IMR-90 (cell line): Measurements from ENCODE around the gene ADGRA3. TPM values are rescaled to one million over a fixed set of nuclear protein-coding genes. Genes with fewer than 3 reads are reported as not detected.

Source experiments
- ATAC-seq: fragments of 200-7000 bp; cut with Tn5 transposase; 2 replicates; pipeline ENCODE4 v1.9.1; 2020; ENCODE audit warnings: low read depth, mild to moderate bottlenecking, moderate library complexity
- BruUV-seq: library from RNA; stranded (reverse); fragments of 400-500 nt; replicated peaks from 2 replicates; lab custom pipeline; 2021; lab: Mats Ljungman, UMichigan
- CTCF ChIA-PET: fragments of 300-600 bp; formaldehyde crosslinking; extraction: SDS; loops from one replicate; lab custom pipeline; 2021; ENCODE audit warnings: antibody characterized with exemption; lab: Yijun Ruan, JAX
- POLR2A ChIA-PET: fragments of 300-600 bp; sonication (Branson Sonifier 250); formaldehyde crosslinking; loops from one replicate; lab custom pipeline; 2022; ENCODE audit warnings: antibody characterized with exemption; ENCODE audit not compliant: unreplicated experiment; lab: Charles Lee
- DNase-seq: peaks from one replicate; pipeline ENCODE4 v3.0.0; 2013
- H2AFZ ChIP-seq: replicated peaks from 2 replicates; pipeline ENCODE3; 2013; ENCODE audit warnings: low read length, mild to moderate bottlenecking; ENCODE audit not compliant: poor library complexity
- H2AK5ac ChIP-seq: 2 replicates; pipeline ENCODE4 v1.6.1; 2013; ENCODE audit warnings: low read depth, low read length, inconsistent platforms
- H2AK9ac ChIP-seq: replicated peaks from 2 replicates; pipeline ENCODE3; 2013; ENCODE audit warnings: mild to moderate bottlenecking, low read depth, low read length, moderate library complexity; ENCODE audit not compliant: poor library complexity
- H2BK120ac ChIP-seq: 2 replicates; pipeline ENCODE4 v1.6.1; 2013; ENCODE audit warnings: low read depth, low read length, inconsistent platforms
- H2BK15ac ChIP-seq: 3 replicates; pipeline ENCODE4 v1.6.1; 2013; ENCODE audit warnings: low read depth, low read length, inconsistent platforms
- H2BK20ac ChIP-seq: 2 replicates; pipeline ENCODE4 v1.6.1; 2013; ENCODE audit warnings: low read depth, mild to moderate bottlenecking, inconsistent platforms, low read length, moderate library complexity
- H2BK5ac ChIP-seq: 2 replicates; pipeline ENCODE4 v1.6.1; 2013; ENCODE audit warnings: mild to moderate bottlenecking, low read depth, low read length, inconsistent platforms; ENCODE audit not compliant: poor library complexity, severe bottlenecking
- H3K14ac ChIP-seq: replicated peaks from 2 replicates; pipeline ENCODE4 v1.6.1; 2013; ENCODE audit warnings: low read depth, low read length, inconsistent platforms
- H3K18ac ChIP-seq: 2 replicates; pipeline ENCODE4 v1.6.1; 2013; ENCODE audit warnings: low read depth, low read length, control low read depth
- H3K23ac ChIP-seq: 2 replicates; pipeline ENCODE4 v1.6.1; 2013; ENCODE audit warnings: low read depth, low read length, inconsistent platforms
- H3K27ac ChIP-seq: 2 replicates; pipeline ENCODE4 v1.5.1; 2013; ENCODE audit warnings: mild to moderate bottlenecking, control low read depth, low read length; ENCODE audit not compliant: insufficient read depth
- H3K27me3 ChIP-seq: 2 replicates; pipeline ENCODE4 v1.6.1; 2013; ENCODE audit warnings: low read length; ENCODE audit not compliant: control insufficient read depth, insufficient read depth
- H3K36me3 ChIP-seq: 2 replicates; pipeline ENCODE4 v1.6.1; 2013; ENCODE audit warnings: low read length, mixed read lengths; ENCODE audit not compliant: control insufficient read depth, insufficient read depth
- H3K4ac ChIP-seq: 2 replicates; pipeline ENCODE4 v1.6.1; 2013; ENCODE audit warnings: low read depth, low read length, inconsistent platforms
- H3K4me1 ChIP-seq: 2 replicates; pipeline ENCODE4 v1.6.1; 2013; ENCODE audit warnings: low read length, mixed read lengths; ENCODE audit not compliant: control insufficient read depth, insufficient read depth
- H3K4me2 ChIP-seq: 2 replicates; pipeline ENCODE4 v1.6.1; 2013; ENCODE audit warnings: low read depth, mild to moderate bottlenecking, control low read depth, low read length, moderate library complexity
- H3K4me3 ChIP-seq: 2 replicates; pipeline ENCODE4 v1.5.1; 2013; ENCODE audit warnings: low read depth, mild to moderate bottlenecking, control low read depth, low read length, moderate library complexity; ENCODE audit not compliant: insufficient read depth
- H3K56ac ChIP-seq: 2 replicates; pipeline ENCODE4 v1.6.1; 2013; ENCODE audit warnings: low read length, inconsistent platforms; ENCODE audit not compliant: insufficient read depth; ENCODE audit errors: extremely low read depth
- H3K79me1 ChIP-seq, 2 experiments: 2 replicates each; pipeline ENCODE4 v1.6.1; 2013; ENCODE audit warnings: low read length in 2 of 2, inconsistent platforms in 1 of 2, low read depth in 1 of 2
- H3K9ac ChIP-seq: 2 replicates; pipeline ENCODE4 v1.6.1; 2013; ENCODE audit warnings: low read depth, low read length, control low read depth
- H3K9me1 ChIP-seq: 2 replicates; pipeline ENCODE4 v1.6.1; 2013; ENCODE audit warnings: low read length, inconsistent platforms; ENCODE audit not compliant: insufficient read depth
- H3K9me3 ChIP-seq: 2 replicates; pipeline ENCODE4 v1.6.1; 2013; ENCODE audit warnings: low read length; ENCODE audit not compliant: control insufficient read depth, insufficient read depth
- H4K20me1 ChIP-seq: 2 replicates; pipeline ENCODE4 v1.6.1; 2013; ENCODE audit warnings: low read length, inconsistent platforms; ENCODE audit not compliant: insufficient read depth
- H4K5ac ChIP-seq: 2 replicates; pipeline ENCODE4 v1.6.1; 2013; ENCODE audit warnings: mild to moderate bottlenecking, low read depth, low read length, control low read depth
- H4K8ac ChIP-seq, 2 experiments: 2 replicates each; pipeline ENCODE4 v1.6.1; 2013; ENCODE audit warnings: low read depth in 2 of 2, low read length in 2 of 2, control low read depth in 1 of 2, inconsistent platforms in 1 of 2
- H4K91ac ChIP-seq: 2 replicates; pipeline ENCODE4 v1.6.1; 2013; ENCODE audit warnings: low read depth, low read length, inconsistent platforms; ENCODE audit not compliant: insufficient read depth
- BHLHE40 ChIP-seq: fragments of 150-350 bp; IDR thresholded peaks from 2 replicates; pipeline ENCODE4 v1.6.1; 2016; ENCODE audit warnings: mild to moderate bottlenecking, low read depth, low read length
- CEBPB ChIP-seq: IDR thresholded peaks from 2 replicates; pipeline ENCODE4 v1.6.1; 2012; ENCODE audit warnings: low read depth, low read length, improper control_type of control experiment
- FOS ChIP-seq: fragments of 150-350 bp; IDR thresholded peaks from 2 replicates; pipeline ENCODE4 v1.6.1; 2016; ENCODE audit warnings: low read depth, low read length
- MAFK ChIP-seq: IDR thresholded peaks from 2 replicates; pipeline ENCODE4 v1.6.1; 2012; ENCODE audit warnings: low read depth, low read length, improper control_type of control experiment
- MAZ ChIP-seq: IDR thresholded peaks from 2 replicates; pipeline ENCODE4 v1.6.1; 2012; ENCODE audit warnings: low read depth, mild to moderate bottlenecking, low read length, improper control_type of control experiment, moderate library complexity, borderline replicate concordance
- MXI1 ChIP-seq: IDR thresholded peaks from 2 replicates; pipeline ENCODE4 v1.6.1; 2012; ENCODE audit warnings: low read depth, mild to moderate bottlenecking, low read length, moderate library complexity, borderline replicate concordance
- NFE2L2 ChIP-seq: fragments of 150-350 bp; IDR thresholded peaks from 2 replicates; pipeline ENCODE4 v1.6.1; 2016; ENCODE audit warnings: low read depth, mild to moderate bottlenecking, low read length
- POLR2A ChIP-seq: IDR thresholded peaks from 2 replicates; pipeline ENCODE4 v1.6.1; 2012; ENCODE audit warnings: mild to moderate bottlenecking, low read depth, low read length
- RAD21 ChIP-seq: IDR thresholded peaks from 2 replicates; pipeline ENCODE4 v1.6.1; 2012; ENCODE audit warnings: low read length, improper control_type of control experiment
- RCOR1 ChIP-seq: IDR thresholded peaks from 2 replicates; pipeline ENCODE4 v1.6.1; 2012; ENCODE audit warnings: mild to moderate bottlenecking, low read length, improper control_type of control experiment; ENCODE audit not compliant: insufficient replicate concordance
- RFX5 ChIP-seq: IDR thresholded peaks from 2 replicates; pipeline ENCODE4 v1.8.0; 2012; ENCODE audit warnings: low read depth, mild to moderate bottlenecking, low read length, moderate library complexity
- SMC3 ChIP-seq: fragments of 150-350 bp; IDR thresholded peaks from 2 replicates; pipeline ENCODE4 v1.6.1; 2016; ENCODE audit warnings: low read depth, mild to moderate bottlenecking, antibody characterized with exemption, low read length, moderate library complexity
- WGBS, 2 experiments: methylation state at CpG; one replicate each; pipeline versions ENCODE4 v1.1.5 to v1.1.7; 2013; ENCODE audit warnings: missing lambda C conversion rate in 2 of 2; ENCODE audit not compliant: insufficient read length in 1 of 2; ENCODE audit errors: extremely low coverage in 2 of 2; 5-methylcytosine and 5-hydroxymethylcytosine counted together
- dilution Hi-C: fragments of 300-500 bp; cut with HindIII; formaldehyde crosslinking; loops from one replicate; pipeline ENCODE4 v1.14.3; 2018; ENCODE audit warnings: low sequenced_read_pairs; ENCODE audit not compliant: unreplicated experiment
- in situ Hi-C: fragments of 300-500 bp; cut with MboI; formaldehyde crosslinking; loops from 3 replicates; pipeline ENCODE4 v1.14.3; 2019; ENCODE audit warnings: low sequenced_read_pairs, inconsistent platforms, mixed read lengths
- intact Hi-C: fragments of 100-400 bp; cut with micrococcal nuclease; formaldehyde crosslinking; loops from 2 replicates; pipeline ENCODE4 v1.10.0; 2022
- polyA plus RNA-seq, 3 experiments: library from polyadenylated mRNA; depleted of rRNA; stranded (reverse); fragments of >200 nt; gene quantifications; 2 replicates each; pipeline ENCODE4 v1.2.3, GENCODE V29; 2012; ENCODE audit warnings: low replicate concordance in 1 of 3
- total RNA-seq: library from RNA; depleted of rRNA; stranded (reverse); fragments of >200 nt; gene quantifications from 2 replicates; pipeline ENCODE4 v1.2.3, GENCODE V29; 2012
- TF ChIP-seq, protein P1 (sequence below): conservative IDR thresholded peaks from 2 replicates; pipeline ENCODE4 v1.5.1; 2012; ENCODE audit warnings: mild to moderate bottlenecking, low read depth, low read length, improper control_type of control experiment
- TF ChIP-seq, protein P2 (sequence below): fragments of 150-350 bp; IDR thresholded peaks from 2 replicates; pipeline ENCODE4 v1.6.1; 2017; ENCODE audit warnings: mild to moderate bottlenecking, antibody characterized with exemption, low read length, low read depth

Gene ADGRA3
- total and polyA plus RNA-seq, 2 of the 4 experiments (the other 2 are of a cell fraction), result 20.1 to 28.0 TPM

DNA sequence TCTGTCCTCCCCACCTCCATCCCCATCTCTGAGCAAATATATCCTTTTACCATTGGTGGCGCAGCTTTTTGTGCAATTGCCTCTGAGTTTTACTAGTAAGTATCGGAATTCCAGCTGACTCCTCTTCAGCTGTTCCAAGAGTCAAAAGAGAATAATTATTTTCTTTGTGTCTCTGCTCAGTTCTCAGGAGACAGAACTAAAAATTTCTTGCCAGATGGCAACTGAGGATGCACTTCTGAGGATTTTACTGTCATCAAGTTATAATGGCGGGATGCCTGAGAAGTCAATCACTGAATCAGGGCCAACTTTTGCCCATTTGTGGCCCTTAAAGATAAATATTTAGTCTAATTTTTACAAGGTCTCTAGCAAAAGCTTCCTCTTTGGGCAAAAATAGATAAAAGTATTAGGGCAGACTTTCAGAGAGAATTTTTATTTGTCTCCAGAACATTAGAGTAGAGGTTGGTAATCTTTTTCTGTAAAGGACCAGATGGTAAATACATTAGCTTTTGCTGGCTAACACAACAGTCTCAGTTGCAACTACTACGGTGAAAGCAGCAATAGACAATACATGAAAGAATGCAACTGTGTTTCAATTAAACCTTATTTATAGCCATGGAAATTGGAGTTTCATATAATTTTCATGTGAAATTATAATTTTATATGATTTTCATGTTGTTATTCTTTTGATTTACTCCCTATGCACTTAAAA, 15.6 kb upstream of the ADGRA3 start:
- 60% methylated on average over 1 of the region's 4 CpGs; no CpG with 5 or more reads in 1 of the 2 experiments for WGBS, 2 experiments
- CTCF ChIA-PET, result interaction anchor here (0.5 kb wide), 1 partner anchor 25 kb away, joined by 4 read pairs; no protein-coding TSS in a partner anchor
- H4K5ac ChIP-seq, result no peak overlapping the region
- in situ Hi-C loops, result no loop called here
- H2AFZ ChIP-seq, result no peak overlapping the region
- H4K8ac ChIP-seq, result no peak overlapping the region
- no peak overlapping the region for H3K4me3 ChIP-seq
- H2AK9ac ChIP-seq, result no peak overlapping the region
- H3K9ac ChIP-seq, result no peak overlapping the region
- H2AK5ac ChIP-seq, result no peak overlapping the region
- no peak overlapping the region for H3K18ac ChIP-seq
- H3K36me3 ChIP-seq, result no peaks in the 10 kb centered on the region
- no peak overlapping the region for H3K14ac ChIP-seq
- dilution Hi-C loops, result no loop called here
- no peak overlapping the region for H2BK20ac ChIP-seq
- intact Hi-C loops, result no loop called here
- H3K4me2 ChIP-seq, result no peak overlapping the region
- no peak overlapping the region for H2BK5ac ChIP-seq
- H2BK15ac ChIP-seq, result no peak overlapping the region
- no peaks in the 10 kb centered on the region for H4K20me1 ChIP-seq
- no peak for ATAC-seq
- H3K79me1 ChIP-seq, result no peaks in the 10 kb centered on the region
- H3K4me1 ChIP-seq, result no peaks in the 10 kb centered on the region
- POLR2A ChIA-PET, result no interaction called here
- no peak overlapping the region for H3K23ac ChIP-seq
- H3K9me3 ChIP-seq, result peaks cover 2% of the 10 kb centered on the region; the same call in 1 of the 2 replicates
- no peak for TF ChIP-seq MXI1
- TF ChIP-seq FOS, result no peak
- no peak for TF ChIP-seq MAZ
- TF ChIP-seq RFX5, result no peak
- TF ChIP-seq RCOR1, result no peak
- TF ChIP-seq BHLHE40, result no peak
- TF ChIP-seq RAD21, result no peak
- TF ChIP-seq, protein P1, sequence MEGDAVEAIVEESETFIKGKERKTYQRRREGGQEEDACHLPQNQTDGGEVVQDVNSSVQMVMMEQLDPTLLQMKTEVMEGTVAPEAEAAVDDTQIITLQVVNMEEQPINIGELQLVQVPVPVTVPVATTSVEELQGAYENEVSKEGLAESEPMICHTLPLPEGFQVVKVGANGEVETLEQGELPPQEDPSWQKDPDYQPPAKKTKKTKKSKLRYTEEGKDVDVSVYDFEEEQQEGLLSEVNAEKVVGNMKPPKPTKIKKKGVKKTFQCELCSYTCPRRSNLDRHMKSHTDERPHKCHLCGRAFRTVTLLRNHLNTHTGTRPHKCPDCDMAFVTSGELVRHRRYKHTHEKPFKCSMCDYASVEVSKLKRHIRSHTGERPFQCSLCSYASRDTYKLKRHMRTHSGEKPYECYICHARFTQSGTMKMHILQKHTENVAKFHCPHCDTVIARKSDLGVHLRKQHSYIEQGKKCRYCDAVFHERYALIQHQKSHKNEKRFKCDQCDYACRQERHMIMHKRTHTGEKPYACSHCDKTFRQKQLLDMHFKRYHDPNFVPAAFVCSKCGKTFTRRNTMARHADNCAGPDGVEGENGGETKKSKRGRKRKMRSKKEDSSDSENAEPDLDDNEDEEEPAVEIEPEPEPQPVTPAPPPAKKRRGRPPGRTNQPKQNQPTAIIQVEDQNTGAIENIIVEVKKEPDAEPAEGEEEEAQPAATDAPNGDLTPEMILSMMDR, result no peak
- no peak for TF ChIP-seq NFE2L2
- no peak for TF ChIP-seq CEBPB
- no peak for TF ChIP-seq SMC3
- no peak for TF ChIP-seq POLR2A
- TF ChIP-seq MAFK, result no peak
- TF ChIP-seq, protein P2, sequence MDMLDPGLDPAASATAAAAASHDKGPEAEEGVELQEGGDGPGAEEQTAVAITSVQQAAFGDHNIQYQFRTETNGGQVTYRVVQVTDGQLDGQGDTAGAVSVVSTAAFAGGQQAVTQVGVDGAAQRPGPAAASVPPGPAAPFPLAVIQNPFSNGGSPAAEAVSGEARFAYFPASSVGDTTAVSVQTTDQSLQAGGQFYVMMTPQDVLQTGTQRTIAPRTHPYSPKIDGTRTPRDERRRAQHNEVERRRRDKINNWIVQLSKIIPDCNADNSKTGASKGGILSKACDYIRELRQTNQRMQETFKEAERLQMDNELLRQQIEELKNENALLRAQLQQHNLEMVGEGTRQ, result no peak
- H3K27ac ChIP-seq, result no peak overlapping the region
- H4K91ac ChIP-seq, result no peak overlapping the region
- no peaks in the 10 kb centered on the region for H3K9me1 ChIP-seq
- BruUV-seq, result no TSS peak
- no peak for DNase-seq
- H3K27me3 ChIP-seq, result no peaks in the 10 kb centered on the region; the same call in 1 of the 2 replicates
- no peak overlapping the region for H3K56ac ChIP-seq
- H2BK120ac ChIP-seq, result no peak overlapping the region
- no peak overlapping the region for H3K4ac ChIP-seq
